ENCODE measurements around the gene PTGIS.

GRCh38 chr20:49571553-49571835 is 3.6 kb upstream of the PTGIS start:
- TF ChIP-seq MAX (IDR thresholded peaks at IDR 0.05), result no peak
- TF ChIP-seq TAF1 (IDR thresholded peaks at IDR 0.05; ENCODE audit: low read depth), result no peak
- no peak for TF ChIP-seq TCF12 (IDR thresholded peaks at IDR 0.05; ENCODE audit: low read depth)
- TF ChIP-seq RAD21 (IDR thresholded peaks at IDR 0.05; ENCODE audit: low read depth), result no peak
- TF ChIP-seq EP300 (IDR thresholded peaks at IDR 0.05; ENCODE audit: borderline replicate concordance), result no peak
- TF ChIP-seq CEBPB (IDR thresholded peaks at IDR 0.05), result no peak
- no peak for TF ChIP-seq YY1 (IDR thresholded peaks at IDR 0.05; ENCODE audit: low read depth)
- TF ChIP-seq USF1 (IDR thresholded peaks at IDR 0.05), result no peak
- no peak for TF ChIP-seq REST (IDR thresholded peaks at IDR 0.05; ENCODE audit: low read depth)
- TF ChIP-seq ZBTB7A (IDR thresholded peaks at IDR 0.05; ENCODE audit: low read depth), result no peak
- no peak for TF ChIP-seq CREB1 (IDR thresholded peaks at IDR 0.05; ENCODE audit: low read depth)
- TF ChIP-seq EGR1 (IDR thresholded peaks at IDR 0.05), result no peak
- TF ChIP-seq TEAD4 (IDR thresholded peaks at IDR 0.05), result no peak

All from Ishikawa (cell line).